CD4-positive, alpha-beta T cell (primary cell): ENCODE measurements around the gene RAB11FIP3. TPM values are rescaled to one million over a fixed set of nuclear protein-coding genes. Genes with fewer than 3 reads are reported as not detected.
"Not testable (repeated sequence)": the region's sequence is repeated elsewhere in the genome, so short reads cannot be mapped to it uniquely, and the experiment has no call there.

ENCODE experiments used
- ATAC-seq: fragments of 200-7000 bp; cut with Tn5 transposase; one replicate; pipeline ENCODE4 v1.10.0; 2022; ENCODE audit warnings: mild to moderate bottlenecking; ENCODE audit not compliant: poor library complexity
- CTCF ChIA-PET: fragments of 350-600 bp; sonication (Branson Sonifier 250); formaldehyde crosslinking; loops from one replicate; lab custom pipeline; 2021; ENCODE audit warnings: antibody characterized with exemption, inconsistent platforms; lab: Charles Lee
- POLR2A ChIA-PET: fragments of 350-600 bp; sonication (Branson Sonifier 250); formaldehyde crosslinking; loops from one replicate; lab custom pipeline; 2021; ENCODE audit warnings: antibody characterized with exemption, inconsistent platforms; lab: Charles Lee
- DNase-seq, 14 experiments: peaks; one replicate each; pipeline ENCODE4 v3.0.0-alpha.2; 2013 to 2020; ENCODE audit warnings: mixed read lengths in 2 of 14
- H3K27ac ChIP-seq, 2 donors: one replicate each; pipeline versions ENCODE4 v1.5.1 to v1.7.0; 2013; ENCODE audit warnings: low read length in 2 of 2, low read depth in 1 of 2, mild to moderate bottlenecking in 1 of 2
- H3K27me3 ChIP-seq, 2 experiments: 1 replicate in 1 of 2; 2 replicates in 1 of 2; pipeline versions ENCODE4 v1.6.1 to v1.7.0; 2013; ENCODE audit warnings: low read length in 2 of 2, control low read depth in 1 of 2, mild to moderate bottlenecking in 1 of 2, moderate library complexity in 1 of 2; ENCODE audit not compliant: insufficient read depth in 2 of 2, control insufficient read depth in 1 of 2
- H3K36me3 ChIP-seq: one replicate; pipeline ENCODE4 v1.6.1; 2013; ENCODE audit warnings: low read length, control low read depth; ENCODE audit not compliant: insufficient read depth
- H3K4me1 ChIP-seq: one replicate; pipeline ENCODE4 v1.6.1; 2013; ENCODE audit warnings: low read length, control low read depth; ENCODE audit not compliant: insufficient read depth
- H3K4me3 ChIP-seq: one replicate; pipeline ENCODE4 v1.5.1; 2013; ENCODE audit warnings: mild to moderate bottlenecking, low read length, moderate library complexity
- H3K9me3 ChIP-seq, 2 experiments: 1 replicate in 1 of 2; 2 replicates in 1 of 2; pipeline versions ENCODE4 v1.6.1 to v1.7.0; 2013; ENCODE audit warnings: low read length in 2 of 2, mild to moderate bottlenecking in 2 of 2, control low read depth in 1 of 2, moderate library complexity in 1 of 2; ENCODE audit not compliant: control insufficient read depth in 1 of 2, insufficient read depth in 1 of 2
- H3K27ac Mint-ChIP-seq: one replicate; pipeline ENCODE4 v1.8.0; 2020; ENCODE audit warnings: mixed read lengths
- H3K27me3 Mint-ChIP-seq: one replicate; pipeline ENCODE4 v1.8.0; 2021; ENCODE audit warnings: mixed read lengths
- H3K36me3 Mint-ChIP-seq: one replicate; pipeline ENCODE4 v1.8.0; 2021; ENCODE audit warnings: low read depth, mixed read lengths
- H3K4me1 Mint-ChIP-seq: one replicate; pipeline ENCODE4 v1.8.0; 2021; ENCODE audit warnings: low read depth, mixed read lengths
- H3K4me3 Mint-ChIP-seq: one replicate; pipeline ENCODE4 v1.8.0; 2020; ENCODE audit warnings: mild to moderate bottlenecking, mixed read lengths
- H3K9me3 Mint-ChIP-seq: one replicate; pipeline ENCODE4 v1.8.0; 2020; ENCODE audit warnings: mixed read lengths
- intact Hi-C, 2 experiments: fragments of 100-400 bp; cut with DNase I in 1 of 2; cut with micrococcal nuclease in 1 of 2; formaldehyde crosslinking; loops; one replicate each; pipeline versions ENCODE4 v1.15.1 to v1.9.0; 2023 to 2025; cut with DNase I, micrococcal nuclease
- total RNA-seq, 174 experiments: library from RNA in 2 of 174; stranded (reverse) in 2 of 174; gene quantifications; one replicate each; pipeline ENCODE4 v1.2.3 and lab custom pipeline; 2021 to 2026
- TF ChIP-seq, protein P1 (sequence below): fragments of 200-600 bp; IDR thresholded peaks from one replicate; pipeline ENCODE4 v1.8.0; 2022; ENCODE audit warnings: antibody characterized with exemption, mild to moderate bottlenecking

Gene RAB11FIP3
- total RNA-seq, 2 experiments from 2014 or later: 28.4 to 29.0 TPM

GRCh38 chr16:491220-491919 is 65.9 kb downstream of the RAB11FIP3 start:
- TF ChIP-seq, protein P1, sequence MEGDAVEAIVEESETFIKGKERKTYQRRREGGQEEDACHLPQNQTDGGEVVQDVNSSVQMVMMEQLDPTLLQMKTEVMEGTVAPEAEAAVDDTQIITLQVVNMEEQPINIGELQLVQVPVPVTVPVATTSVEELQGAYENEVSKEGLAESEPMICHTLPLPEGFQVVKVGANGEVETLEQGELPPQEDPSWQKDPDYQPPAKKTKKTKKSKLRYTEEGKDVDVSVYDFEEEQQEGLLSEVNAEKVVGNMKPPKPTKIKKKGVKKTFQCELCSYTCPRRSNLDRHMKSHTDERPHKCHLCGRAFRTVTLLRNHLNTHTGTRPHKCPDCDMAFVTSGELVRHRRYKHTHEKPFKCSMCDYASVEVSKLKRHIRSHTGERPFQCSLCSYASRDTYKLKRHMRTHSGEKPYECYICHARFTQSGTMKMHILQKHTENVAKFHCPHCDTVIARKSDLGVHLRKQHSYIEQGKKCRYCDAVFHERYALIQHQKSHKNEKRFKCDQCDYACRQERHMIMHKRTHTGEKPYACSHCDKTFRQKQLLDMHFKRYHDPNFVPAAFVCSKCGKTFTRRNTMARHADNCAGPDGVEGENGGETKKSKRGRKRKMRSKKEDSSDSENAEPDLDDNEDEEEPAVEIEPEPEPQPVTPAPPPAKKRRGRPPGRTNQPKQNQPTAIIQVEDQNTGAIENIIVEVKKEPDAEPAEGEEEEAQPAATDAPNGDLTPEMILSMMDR: no peak
- ChIA-PET POLR2A (no interaction called here), CTCF (no interaction called here)
- Mint-ChIP-seq H3K4me1 (no peaks in the 10 kb centered on the region), H3K9me3 (no peaks in the 10 kb centered on the region), H3K27me3 (no peaks in the 10 kb centered on the region), H3K36me3 (peaks cover 19% of the 10 kb centered on the region), H3K27ac (no peak overlapping the region), H3K4me3 (no peak overlapping the region)
- Histone ChIP-seq H3K27me3 (no peaks in the 10 kb centered on the region), H3K4me1 (no peaks in the 10 kb centered on the region), H3K36me3 (peaks cover 32% of the 10 kb centered on the region), H3K4me3 (no peak overlapping the region), H3K9me3 (no peaks in the 10 kb centered on the region), H3K27ac (no peak overlapping the region)
- DNase-seq: no peak
- ATAC-seq: no peak
- intact Hi-C loops: no loop called here

DNA sequence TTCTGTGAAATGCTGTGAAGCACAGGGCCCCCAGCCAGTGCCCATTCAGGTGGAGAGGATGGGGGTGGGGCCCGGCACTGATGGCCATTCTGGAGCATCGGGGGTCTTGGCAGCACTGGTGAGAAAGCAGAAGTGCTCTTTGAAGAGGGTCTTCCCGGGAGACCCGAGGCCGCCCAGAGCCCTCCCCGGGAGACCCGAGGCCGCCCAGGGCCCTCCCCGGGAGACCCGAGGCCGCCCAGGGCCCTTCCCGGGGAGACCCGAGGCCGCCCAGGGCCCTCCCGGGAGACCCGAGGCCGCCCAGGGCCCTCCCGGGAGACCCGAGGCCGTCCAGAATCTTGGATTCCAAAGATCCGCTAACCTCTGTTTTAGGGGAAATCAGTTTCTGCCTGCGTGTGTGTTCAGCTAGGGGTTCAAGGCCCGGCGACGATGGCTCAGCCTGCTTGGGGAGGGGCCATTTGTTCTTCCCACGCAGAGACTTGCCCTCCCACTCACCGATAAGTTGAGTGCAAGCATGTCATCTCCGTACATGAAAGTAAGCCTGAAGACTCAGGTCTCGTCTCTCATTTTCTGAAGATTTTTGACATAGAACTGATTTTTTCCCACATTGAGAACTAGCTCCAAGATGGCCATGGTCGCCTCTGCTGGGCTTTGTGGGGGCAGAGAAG is 66.9 kb downstream of the RAB11FIP3 start:
- Mint-ChIP-seq H3K27ac (no peak overlapping the region), H3K36me3 (peaks cover 19% of the 10 kb centered on the region), H3K9me3 (no peaks in the 10 kb centered on the region), H3K27me3 (no peaks in the 10 kb centered on the region), H3K4me1 (no peaks in the 10 kb centered on the region), H3K4me3 (no peak overlapping the region)
- intact Hi-C loops: no loop called here
- no peaks in the 10 kb centered on the region for H3K27me3 ChIP-seq
- H3K36me3 ChIP-seq: peaks cover 32% of the 10 kb centered on the region
- ChIA-PET CTCF (no interaction called here), POLR2A (no interaction called here)
- TF ChIP-seq, protein P1: no peak
- H3K4me1 ChIP-seq: no peaks in the 10 kb centered on the region
- ATAC-seq: no peak
- no peak overlapping the region for H3K27ac ChIP-seq
- H3K9me3 ChIP-seq: no peaks in the 10 kb centered on the region
- no peak overlapping the region for H3K4me3 ChIP-seq
- DNase-seq: peak in 1 of 14 experiments; percentile 46

DNA sequence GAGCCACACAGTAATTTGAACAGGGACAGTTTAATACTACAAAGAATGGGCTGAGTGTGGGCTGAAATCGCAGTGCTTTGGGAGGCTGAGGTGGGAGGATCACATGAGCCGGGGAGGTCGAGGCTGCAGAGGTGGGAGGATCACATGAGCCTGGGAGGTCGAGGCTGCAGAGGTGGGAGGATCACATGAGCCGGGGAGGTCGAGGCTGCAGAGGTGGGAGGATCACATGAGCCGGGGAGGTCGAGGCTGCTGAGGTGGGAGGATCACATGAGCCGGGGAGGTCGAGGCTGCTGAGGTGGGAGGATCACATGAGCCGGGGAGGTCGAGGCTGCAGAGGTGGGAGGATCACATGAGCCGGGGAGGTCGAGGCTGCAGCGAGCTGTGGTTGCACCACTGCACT is 69.2 kb downstream of the RAB11FIP3 start:
- H3K9me3 ChIP-seq, POLR2A ChIA-PET, H3K4me3 ChIP-seq, H3K4me3 Mint-ChIP-seq, ATAC-seq, H3K9me3 Mint-ChIP-seq, intact Hi-C loops, H3K27ac Mint-ChIP-seq, H3K27me3 Mint-ChIP-seq, H3K4me1 ChIP-seq, CTCF ChIA-PET, H3K27ac ChIP-seq, H3K4me1 Mint-ChIP-seq, H3K27me3 ChIP-seq, DNase-seq: not testable (repeated sequence)
- H3K36me3 ChIP-seq: peaks cover 21% of the 10 kb centered on the region
- H3K36me3 Mint-ChIP-seq: peaks cover 15% of the 10 kb centered on the region
